Gastrocnemius medialis (tissue), 4 donors: ENCODE data around the gene SNTG2. TPM values are rescaled to one million over a fixed set of nuclear protein-coding genes. Genes with fewer than 3 reads are reported as not detected.

Experiments
- ATAC-seq, 2 donors: fragments of 150-250 bp; one replicate each; pipeline ENCODE4 v1.9.1; 2016
- DNase-seq, 2 donors: peaks; one replicate each; pipeline ENCODE4 v3.0.0-alpha.2; 2019
- H3K27ac ChIP-seq, 4 donors: fragments of 200-600 bp; sonication (generic); 1 replicate in 1 of 4; 2 replicates in 3 of 4; pipeline ENCODE4 v1.5.1; 2016 to 2018; ENCODE audit warnings: mild to moderate bottlenecking in 2 of 4, moderate library complexity in 1 of 4
- H3K27me3 ChIP-seq, 3 donors: fragments of 200-600 bp; sonication (generic) in 2 of 3; 1 replicate in 1 of 3; 2 replicates in 2 of 3; pipeline versions ENCODE4 v1.5.1 to v1.6.0; 2016 to 2019; ENCODE audit warnings: mild to moderate bottlenecking in 1 of 3, moderate library complexity in 1 of 3
- H3K36me3 ChIP-seq, 2 donors: fragments of 200-600 bp; sonication (generic) in 1 of 2; one replicate each; pipeline ENCODE4 v1.5.1; 2017 to 2018
- H3K4me1 ChIP-seq, 2 donors: fragments of 200-600 bp; sonication (generic) in 1 of 2; one replicate each; pipeline ENCODE4 v1.5.1; 2016 to 2017; ENCODE audit warnings: mild to moderate bottlenecking in 2 of 2
- H3K4me3 ChIP-seq, 4 donors: fragments of 200-600 bp; sonication (generic) in 3 of 4; 1 replicate in 1 of 4; 2 replicates in 3 of 4; pipeline ENCODE4 v1.5.1; 2016 to 2019; ENCODE audit warnings: mild to moderate bottlenecking in 2 of 4
- H3K9me3 ChIP-seq, 3 donors: fragments of 200-600 bp; sonication (generic) in 2 of 3; 1 replicate in 1 of 3; 2 replicates in 2 of 3; pipeline ENCODE4 v1.5.1; 2016 to 2019
- POLR2A ChIP-seq, 2 donors: fragments of 450-650 bp; IDR thresholded peaks; one replicate each; pipeline ENCODE4 v1.6.1; 2017; ENCODE audit warnings: antibody characterized with exemption in 2 of 2, mild to moderate bottlenecking in 2 of 2, moderate library complexity in 2 of 2
- in situ Hi-C, 4 donors: fragments of 200-750 bp; cut with MboI; loops; one replicate each; pipeline versions ENCODE4 v1.15.0 to v1.8.0; 2017; ENCODE audit warnings: low sequenced_read_pairs in 4 of 4
- intact Hi-C: fragments of 100-400 bp; cut with DNase I; formaldehyde crosslinking; loops from one replicate; pipeline ENCODE4 v1.15.1; 2023; ENCODE audit warnings: low total_unique reads
- total RNA-seq, 4 donors: library from RNA; depleted of rRNA; stranded (reverse); fragments of >200 nt; gene quantifications; one replicate each; pipeline versions ENCODE4 v1.1.0 to v1.2.3, GENCODE V29; 2016
- TF ChIP-seq, protein P1 (sequence below), 5 experiments: fragments of 450-650 bp in 3 of 5; fragments of 200-600 bp in 2 of 5; sonication (generic) in 2 of 5; IDR thresholded peaks in 4 of 5; conservative IDR thresholded peaks in 1 of 5; 1 replicate in 4 of 5; 2 replicates in 1 of 5; pipeline ENCODE4 v1.5.1; 2016 to 2019; ENCODE audit warnings: antibody characterized with exemption in 5 of 5, mild to moderate bottlenecking in 3 of 5, moderate library complexity in 3 of 5

The SNTG2 gene
- total RNA-seq, 4 donors from 2014 or later, result 0.55 to 1.0 (median 0.92) TPM; not detected in 1

DNA sequence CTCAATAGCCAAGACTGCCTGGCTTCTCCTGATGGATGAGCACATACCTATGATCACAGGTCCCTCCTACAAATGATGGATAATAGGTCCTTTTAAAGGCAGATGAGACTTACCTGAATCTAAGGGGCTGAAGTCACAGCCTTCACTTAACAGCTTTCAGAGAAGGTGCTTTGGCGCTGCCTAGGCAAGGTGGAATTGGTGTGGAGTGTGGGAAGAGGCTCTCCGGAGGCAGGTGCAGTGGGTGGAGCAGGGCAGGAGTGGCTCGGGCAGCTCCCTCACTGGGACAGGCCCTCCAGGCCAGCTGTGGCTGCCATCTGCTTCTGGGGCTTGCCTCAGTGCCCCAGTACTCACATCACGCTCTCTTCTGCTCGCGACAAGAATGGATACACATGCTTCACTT is 363.6 kb downstream of the SNTG2 start:
- intact Hi-C loops (no loop called here), in situ Hi-C loops (no loop called here)
- no peaks in the 10 kb centered on the region for H3K4me1 ChIP-seq
- no peaks in the 10 kb centered on the region for H3K27me3 ChIP-seq
- no peaks in the 10 kb centered on the region for H3K9me3 ChIP-seq
- no peak overlapping the region for H3K27ac ChIP-seq
- H3K4me3 ChIP-seq, result no peak overlapping the region
- no peak for DNase-seq
- ATAC-seq, result no peak
- TF ChIP-seq POLR2A (IDR thresholded peaks at IDR 0.05), result no peak
- TF ChIP-seq, protein P1, sequence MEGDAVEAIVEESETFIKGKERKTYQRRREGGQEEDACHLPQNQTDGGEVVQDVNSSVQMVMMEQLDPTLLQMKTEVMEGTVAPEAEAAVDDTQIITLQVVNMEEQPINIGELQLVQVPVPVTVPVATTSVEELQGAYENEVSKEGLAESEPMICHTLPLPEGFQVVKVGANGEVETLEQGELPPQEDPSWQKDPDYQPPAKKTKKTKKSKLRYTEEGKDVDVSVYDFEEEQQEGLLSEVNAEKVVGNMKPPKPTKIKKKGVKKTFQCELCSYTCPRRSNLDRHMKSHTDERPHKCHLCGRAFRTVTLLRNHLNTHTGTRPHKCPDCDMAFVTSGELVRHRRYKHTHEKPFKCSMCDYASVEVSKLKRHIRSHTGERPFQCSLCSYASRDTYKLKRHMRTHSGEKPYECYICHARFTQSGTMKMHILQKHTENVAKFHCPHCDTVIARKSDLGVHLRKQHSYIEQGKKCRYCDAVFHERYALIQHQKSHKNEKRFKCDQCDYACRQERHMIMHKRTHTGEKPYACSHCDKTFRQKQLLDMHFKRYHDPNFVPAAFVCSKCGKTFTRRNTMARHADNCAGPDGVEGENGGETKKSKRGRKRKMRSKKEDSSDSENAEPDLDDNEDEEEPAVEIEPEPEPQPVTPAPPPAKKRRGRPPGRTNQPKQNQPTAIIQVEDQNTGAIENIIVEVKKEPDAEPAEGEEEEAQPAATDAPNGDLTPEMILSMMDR (IDR thresholded peaks at IDR 0.05 in 4 of 5, conservative IDR thresholded peaks at IDR 0.05 in 1 of 5), result no peak
- H3K36me3 ChIP-seq, result no peaks in the 10 kb centered on the region

GRCh38 chr2:1318366-1319009 is 367.8 kb downstream of the SNTG2 start:
- no peak for ATAC-seq
- Histone ChIP-seq H3K27me3 (no peaks in the 10 kb centered on the region), H3K36me3 (no peaks in the 10 kb centered on the region), H3K9me3 (no peaks in the 10 kb centered on the region), H3K27ac (no peak overlapping the region), H3K4me1 (no peaks in the 10 kb centered on the region), H3K4me3 (no peak overlapping the region)
- TF ChIP-seq, protein P1 (IDR thresholded peaks at IDR 0.05 in 4 of 5, conservative IDR thresholded peaks at IDR 0.05 in 1 of 5), result no peak
- no peak for TF ChIP-seq POLR2A (IDR thresholded peaks at IDR 0.05)
- no peak for DNase-seq
- in situ Hi-C loops (no loop called here), intact Hi-C loops (no loop called here)

- H3K27me3 ChIP-seq, result no peaks in the 10 kb centered on the region
- H3K36me3 ChIP-seq, result no peaks in the 10 kb centered on the region
- TF ChIP-seq, protein P1 (IDR thresholded peaks at IDR 0.05 in 4 of 5, conservative IDR thresholded peaks at IDR 0.05 in 1 of 5), result no peak
- no peak for TF ChIP-seq POLR2A (IDR thresholded peaks at IDR 0.05)
- H3K9me3 ChIP-seq, result no peaks in the 10 kb centered on the region
- intact Hi-C loops (no loop called here), in situ Hi-C loops (no loop called here)
- H3K4me3 ChIP-seq, result no peak overlapping the region
- H3K27ac ChIP-seq, result no peak overlapping the region
- ATAC-seq (no peak), DNase-seq (no peak)
- H3K4me1 ChIP-seq, result no peaks in the 10 kb centered on the region
These were observed 368.7 kb downstream of the SNTG2 start for GRCh38 chr2:1319393-1319792.

GRCh38 chr2:1321321-1321720 is 370.7 kb downstream of the SNTG2 start:
- ATAC-seq (no peak), DNase-seq (no peak)
- no peaks in the 10 kb centered on the region for H3K36me3 ChIP-seq
- TF ChIP-seq, protein P1 (IDR thresholded peaks at IDR 0.05 in 4 of 5, conservative IDR thresholded peaks at IDR 0.05 in 1 of 5), result no peak
- TF ChIP-seq POLR2A (IDR thresholded peaks at IDR 0.05), result no peak
- H3K9me3 ChIP-seq, result no peaks in the 10 kb centered on the region
- in situ Hi-C loops, result no loop called here
- H3K27ac ChIP-seq, result no peak overlapping the region
- H3K4me1 ChIP-seq, result no peaks in the 10 kb centered on the region
- H3K4me3 ChIP-seq, result no peak overlapping the region
- H3K27me3 ChIP-seq, result no peaks in the 10 kb centered on the region
- intact Hi-C loops, result no loop called here

GRCh38 chr2:1324884-1325283 is 374.2 kb downstream of the SNTG2 start:
- no peak for TF ChIP-seq POLR2A (IDR thresholded peaks at IDR 0.05)
- TF ChIP-seq, protein P1 (IDR thresholded peaks at IDR 0.05 in 4 of 5, conservative IDR thresholded peaks at IDR 0.05 in 1 of 5), result no peak
- no peak overlapping the region for H3K4me3 ChIP-seq
- H3K27ac ChIP-seq, result no peak overlapping the region
- DNase-seq (no peak), ATAC-seq (no peak)
- no peaks in the 10 kb centered on the region for H3K9me3 ChIP-seq
- no peaks in the 10 kb centered on the region for H3K4me1 ChIP-seq
- no peaks in the 10 kb centered on the region for H3K36me3 ChIP-seq
- intact Hi-C loops (no loop called here), in situ Hi-C loops (no loop called here)
- H3K27me3 ChIP-seq, result no peaks in the 10 kb centered on the region
